ENCODE results near the gene TRAP1. TPM values are rescaled to one million over a fixed set of nuclear protein-coding genes. Genes with fewer than 3 reads are reported as not detected.

The TRAP1 gene
- total RNA-seq, 6 experiments from 2014 or later = 97.6 to 118 (median 103) TPM

DNA sequence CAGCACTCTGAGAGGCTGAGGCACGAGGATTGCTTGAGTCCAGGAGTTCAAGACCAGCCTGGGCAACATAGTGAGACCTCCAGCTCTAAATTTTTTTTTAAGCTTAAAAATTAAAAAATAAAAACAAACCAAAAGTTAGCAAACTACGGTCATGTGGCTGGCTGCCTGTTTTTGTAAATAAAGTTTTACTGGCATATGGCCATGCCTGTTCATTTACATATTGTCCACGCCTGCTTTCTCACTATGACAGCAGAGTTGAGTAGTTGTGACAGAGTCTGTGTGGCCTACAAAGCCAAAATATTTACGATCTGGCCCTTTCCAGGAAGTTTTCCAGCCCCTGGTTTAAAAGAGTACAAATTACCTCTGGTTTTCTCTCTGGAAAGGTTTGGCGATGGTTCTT lies 109.3 kb downstream of the TRAP1 start:
- Mint-ChIP-seq H3K36me3 (ENCODE audit: low read depth) (peaks cover 23% of the 10 kb centered on the region), H3K27ac (no peak overlapping the region), H3K4me1 (ENCODE audit: low read depth) (peaks cover 18% of the 10 kb centered on the region), H3K27me3 (ENCODE audit: insufficient read depth) (no peaks in the 10 kb centered on the region; the same call in 1 of the 2 replicates), H3K4me3 (no peak overlapping the region), H3K9me3 (no peaks in the 10 kb centered on the region)
- TF ChIP-seq, protein P1, sequence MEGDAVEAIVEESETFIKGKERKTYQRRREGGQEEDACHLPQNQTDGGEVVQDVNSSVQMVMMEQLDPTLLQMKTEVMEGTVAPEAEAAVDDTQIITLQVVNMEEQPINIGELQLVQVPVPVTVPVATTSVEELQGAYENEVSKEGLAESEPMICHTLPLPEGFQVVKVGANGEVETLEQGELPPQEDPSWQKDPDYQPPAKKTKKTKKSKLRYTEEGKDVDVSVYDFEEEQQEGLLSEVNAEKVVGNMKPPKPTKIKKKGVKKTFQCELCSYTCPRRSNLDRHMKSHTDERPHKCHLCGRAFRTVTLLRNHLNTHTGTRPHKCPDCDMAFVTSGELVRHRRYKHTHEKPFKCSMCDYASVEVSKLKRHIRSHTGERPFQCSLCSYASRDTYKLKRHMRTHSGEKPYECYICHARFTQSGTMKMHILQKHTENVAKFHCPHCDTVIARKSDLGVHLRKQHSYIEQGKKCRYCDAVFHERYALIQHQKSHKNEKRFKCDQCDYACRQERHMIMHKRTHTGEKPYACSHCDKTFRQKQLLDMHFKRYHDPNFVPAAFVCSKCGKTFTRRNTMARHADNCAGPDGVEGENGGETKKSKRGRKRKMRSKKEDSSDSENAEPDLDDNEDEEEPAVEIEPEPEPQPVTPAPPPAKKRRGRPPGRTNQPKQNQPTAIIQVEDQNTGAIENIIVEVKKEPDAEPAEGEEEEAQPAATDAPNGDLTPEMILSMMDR (IDR thresholded peaks at IDR 0.05) = no peak
- no peak for DNase-seq

Other genes starting within 250 kb of the TRAP1 start
- not detected for gene C16orf90, start 222.0 kb downstream of the TRAP1 start, total RNA-seq (2021; fragmentation: NEBNext Ultra II Directional; extraction: Animal tissue kit (Norgen Biotek cat#: 25700))
- 10 to 100 TPM; 22.8 to 28.5 (median 25.8) TPM for gene CLUAP1, start 216.5 kb downstream of the TRAP1 start, total RNA-seq (2021; fragmentation: NEBNext Ultra II Directional; extraction: Animal tissue kit (Norgen Biotek cat#: 25700))
- gene NLRC3, start 140.1 kb downstream of the TRAP1 start, total RNA-seq (2021; fragmentation: NEBNext Ultra II Directional; extraction: Animal tissue kit (Norgen Biotek cat#: 25700)) = not detected
- gene SLX4, start 105.9 kb downstream of the TRAP1 start, total RNA-seq (2021; fragmentation: NEBNext Ultra II Directional; extraction: Animal tissue kit (Norgen Biotek cat#: 25700)) = 1 to 10 TPM; 6.8 to 8.2 (median 7.2) TPM
- 1 to 10 TPM; 7.5 to 9.9 (median 8.0) TPM for gene DNASE1, start 62.8 kb downstream of the TRAP1 start, total RNA-seq (2021; fragmentation: NEBNext Ultra II Directional; extraction: Animal tissue kit (Norgen Biotek cat#: 25700))
- gene CREBBP, start 163.2 kb upstream of the TRAP1 start, total RNA-seq (2021; fragmentation: NEBNext Ultra II Directional; extraction: Animal tissue kit (Norgen Biotek cat#: 25700)) = 10 to 100 TPM; 40.2 to 51.4 (median 43.4) TPM